ENCODE results near the gene RASSF1. TPM values are rescaled to one million over a fixed set of nuclear protein-coding genes. Genes with fewer than 3 reads are reported as not detected.

The RASSF1 gene
- total and polyA plus RNA-seq, 2 of the 8 experiments (the other 6 are each of a cell fraction or from before 2014, with no cell fraction given), result 10.3 to 15.7 TPM

DNA sequence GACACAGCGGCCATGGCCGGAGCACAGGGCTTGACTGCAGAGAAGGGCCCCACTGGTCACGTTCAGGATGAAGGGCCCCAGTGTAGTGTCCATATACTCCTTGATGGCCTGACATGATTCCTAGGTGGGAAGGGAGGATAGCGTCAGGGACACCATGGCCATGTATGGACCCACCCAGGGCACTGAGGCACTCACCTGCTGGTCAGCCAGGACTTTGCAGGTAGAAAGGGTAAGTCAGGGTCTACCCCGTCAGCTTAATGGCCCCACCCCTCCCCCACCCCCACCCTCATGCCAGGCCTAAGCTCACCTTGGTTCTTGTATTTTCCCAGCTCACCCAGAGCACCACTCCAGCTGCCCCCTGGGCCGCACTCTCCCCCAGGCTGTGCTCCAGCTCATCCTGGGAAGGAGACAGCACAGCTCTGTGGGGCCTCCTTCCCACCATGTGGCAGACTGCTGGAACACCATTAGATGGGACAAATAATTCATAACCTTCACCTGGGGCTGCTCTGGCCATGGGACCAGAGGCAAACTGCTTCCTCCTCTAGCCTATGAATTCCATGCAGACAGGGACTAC, 39.9 kb downstream of the RASSF1 start:
- Histone ChIP-seq H2BK12ac (ENCODE audit: low read depth, low read length) (no peak overlapping the region), H4K8ac (ENCODE audit: extremely low read depth, insufficient read depth, low read length) (peak overlapping the region; percentile 18; the same call in 1 of the 2 replicates), H3K23ac (ENCODE audit: insufficient read length) (no peak overlapping the region), H3K36me3 (ENCODE audit: control insufficient read depth in 2 of 4, insufficient read depth in 4 of 4, low read length in 3 of 4) (no peaks in the 10 kb centered on the region), H2AK5ac (ENCODE audit: low read depth, low read length) (peak overlapping the region; percentile 48; the same call in 1 of the 2 replicates), H3K27ac (ENCODE audit: low read depth, low read length) (no peak overlapping the region), H3K9me3 (ENCODE audit: insufficient read depth in 2 of 2, low read depth in 1 of 2, low read length in 1 of 2) (no peaks in the 10 kb centered on the region), H3K79me2 (ENCODE audit: control insufficient read depth in 1 of 2, insufficient read depth in 2 of 2, low read length in 2 of 2) (no peaks in the 10 kb centered on the region), H2BK15ac (ENCODE audit: low read length) (no peak overlapping the region), H3K4me3 (ENCODE audit: extremely low read depth in 1 of 4, insufficient read depth in 2 of 4, low read depth in 3 of 4, low read length in 4 of 4) (no peak overlapping the region), H3K4me2 (ENCODE audit: insufficient read depth in 1 of 2, low read depth in 2 of 2, low read length in 2 of 2) (no peak overlapping the region; a peak in 1 of 4 replicates), H4K20me1 (replicated peaks in 1 of 2; ENCODE audit: control insufficient read depth in 1 of 2, insufficient read depth in 2 of 2, low read length in 2 of 2) (peaks cover 0 to 2% of the 10 kb centered on the region in 2 experiments), H2BK5ac (ENCODE audit: low read depth, low read length) (no peak overlapping the region), H2AFZ (ENCODE audit: low read length) (no peak overlapping the region), H3K18ac (ENCODE audit: extremely low read depth, low read length) (no peak overlapping the region), H3K27me3 (replicated peaks in 1 of 4; ENCODE audit: control insufficient read depth in 3 of 4, extremely low read depth in 1 of 4, insufficient read depth in 3 of 4, low read length in 3 of 4) (no peaks in the 10 kb centered on the region; a peak in 1 of 7 replicates), H3K4me1 (replicated peaks in 1 of 4; ENCODE audit: control insufficient read depth in 3 of 4, insufficient read depth in 4 of 4, low read length in 3 of 4) (peaks cover 0 to 26% (median 12%) of the 10 kb centered on the region in 4 experiments; a peak in 6 of 7 replicates), H2BK20ac (ENCODE audit: low read length) (no peak overlapping the region), H3K14ac (ENCODE audit: insufficient read length) (no peak overlapping the region), H2BK120ac (replicated peaks; ENCODE audit: low read depth, low read length) (no peak overlapping the region), H3K4ac (replicated peaks; ENCODE audit: insufficient read length, low read depth, low read length) (no peak overlapping the region), H4K5ac (ENCODE audit: insufficient read length, low read depth, low read length) (no peak overlapping the region), H3K23me2 (ENCODE audit: low read depth, low read length) (peaks cover 5% of the 10 kb centered on the region; the same call in 1 of the 2 replicates), H4K91ac (replicated peaks; ENCODE audit: insufficient read length, low read length) (no peak overlapping the region), H3K79me1 (ENCODE audit: low read depth, low read length) (no peaks in the 10 kb centered on the region), H3K9ac (replicated peaks in 1 of 4; ENCODE audit: extremely low read depth in 1 of 4, low read depth in 3 of 4, low read length in 3 of 4) (no peak overlapping the region), H3K56ac (replicated peaks; ENCODE audit: insufficient read length, low read depth, low read length) (no peak overlapping the region)
- DNase-seq (ENCODE audit: low read depth in 1 of 2, low spot score in 2 of 2) (no peak), FAIRE-seq (no peak)
- ChIA-PET CTCF (ENCODE audit: partially characterized antibody) (interaction anchor here (1.0 to 3.6 kb wide), 3 partner anchors 24 to 86 kb away, joined by 3 to 24 read pairs (median 6); no protein-coding TSS in a partner anchor), POLR2A (ENCODE audit: partially characterized antibody) (interaction anchor here (0.6 to 11.3 kb wide), 3 partner anchors 11 to 36 kb away, joined by 3 to 149 read pairs (median 5); partner anchors contain the start of gene HYAL2)
- WGBS, 2 experiments (ENCODE audit: extremely low coverage in 1 of 2, insufficient coverage in 1 of 2, insufficient read length in 1 of 2, insufficient replicate concordance in 2 of 2, low coverage in 1 of 2, low lambda C conversion rate in 2 of 2, missing lambda C conversion rate in 1 of 2), result 89% methylated on average over 6 of the region's 6 CpGs; no CpG with 5 or more reads in 1 of the 2 experiments
- no peak for TF ChIP-seq CBX8 (IDR thresholded peaks at IDR 0.05; ENCODE audit: borderline replicate concordance, low read depth, low read length)
- no peak for TF ChIP-seq POLR2AphosphoS5 (IDR thresholded peaks at IDR 0.05; ENCODE audit: low read depth, low read length)
- no peak for TF ChIP-seq CHD1 (IDR thresholded peaks at IDR 0.05; ENCODE audit: low read depth, low read length)
- TF ChIP-seq SRF (IDR thresholded peaks at IDR 0.05; ENCODE audit: low read depth, low read length), result no peak
- no peak for TF ChIP-seq BRCA1 (IDR thresholded peaks at IDR 0.05; ENCODE audit: low read depth, low read length)
- TF ChIP-seq SIN3A (conservative IDR thresholded peaks at IDR 0.05 in 1 of 2, IDR thresholded peaks at IDR 0.05 in 1 of 2; ENCODE audit: low read depth in 1 of 2, low read length in 2 of 2), result no peak

Measured in H1 (cell line).